Muscle layer of colon (tissue), 2 donors: ENCODE results near the gene ADNP.

Experiments
- H3K27ac ChIP-seq: one replicate; pipeline ENCODE4 v1.7.0; 2013; ENCODE audit warnings: low read depth, mild to moderate bottlenecking, low read length, moderate library complexity
- H3K27me3 ChIP-seq, 2 donors: one replicate each; pipeline ENCODE4 v1.7.0; 2013; ENCODE audit warnings: low read length in 2 of 2, mild to moderate bottlenecking in 2 of 2; ENCODE audit not compliant: insufficient read depth in 2 of 2, control insufficient read depth in 1 of 2
- H3K36me3 ChIP-seq: one replicate; pipeline ENCODE4 v1.7.0; 2013; ENCODE audit warnings: mild to moderate bottlenecking, low read length; ENCODE audit not compliant: insufficient read depth
- H3K4me1 ChIP-seq: one replicate; pipeline ENCODE4 v1.7.0; 2013; ENCODE audit warnings: mild to moderate bottlenecking, low read length; ENCODE audit not compliant: insufficient read depth
- H3K4me3 ChIP-seq, 2 donors: one replicate each; pipeline ENCODE4 v1.7.0; 2013; ENCODE audit warnings: low read length in 2 of 2, low read depth in 1 of 2, mild to moderate bottlenecking in 1 of 2, moderate library complexity in 1 of 2
- H3K9ac ChIP-seq: one replicate; pipeline ENCODE4 v1.7.0; 2013; ENCODE audit warnings: low read length
- H3K9me3 ChIP-seq: one replicate; pipeline ENCODE4 v1.7.0; 2013; ENCODE audit warnings: mild to moderate bottlenecking, low read length
- donor health status: abdominal sarcoma.
- donor health status: Adenocarcinoma of cecum.

ADNP gene

DNA sequence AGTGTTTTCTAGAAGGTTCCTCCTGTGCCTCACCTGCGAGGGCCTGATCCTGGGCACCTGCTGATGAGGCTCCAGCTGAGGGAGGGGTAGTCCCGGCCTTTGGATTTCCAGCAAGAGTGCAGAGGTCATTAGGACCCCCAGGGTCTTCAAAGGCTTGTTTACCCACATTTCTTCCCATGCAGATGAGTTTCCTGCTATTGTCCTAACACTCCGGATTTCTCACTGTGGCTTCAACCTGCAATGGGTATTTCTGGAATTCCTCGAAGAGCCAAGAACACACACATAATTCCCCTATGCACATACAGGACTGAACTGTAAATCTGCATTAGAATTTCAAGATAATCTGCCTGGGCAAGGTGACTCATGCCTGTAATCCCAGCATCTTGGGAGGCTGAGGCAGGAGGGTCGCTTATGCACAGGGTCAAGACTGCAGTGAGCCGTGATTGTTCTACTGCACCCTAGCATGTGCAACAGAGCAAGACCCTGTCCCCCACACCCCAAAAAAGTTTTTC is 53.9 kb downstream of the ADNP start:
- Histone ChIP-seq H3K4me1 (no peaks in the 10 kb centered on the region), H3K36me3 (no peaks in the 10 kb centered on the region), H3K27me3 (no peaks in the 10 kb centered on the region), H3K9me3 (no peaks in the 10 kb centered on the region), H3K4me3 (no peak overlapping the region), H3K9ac (no peak overlapping the region), H3K27ac (no peak overlapping the region)

DNA sequence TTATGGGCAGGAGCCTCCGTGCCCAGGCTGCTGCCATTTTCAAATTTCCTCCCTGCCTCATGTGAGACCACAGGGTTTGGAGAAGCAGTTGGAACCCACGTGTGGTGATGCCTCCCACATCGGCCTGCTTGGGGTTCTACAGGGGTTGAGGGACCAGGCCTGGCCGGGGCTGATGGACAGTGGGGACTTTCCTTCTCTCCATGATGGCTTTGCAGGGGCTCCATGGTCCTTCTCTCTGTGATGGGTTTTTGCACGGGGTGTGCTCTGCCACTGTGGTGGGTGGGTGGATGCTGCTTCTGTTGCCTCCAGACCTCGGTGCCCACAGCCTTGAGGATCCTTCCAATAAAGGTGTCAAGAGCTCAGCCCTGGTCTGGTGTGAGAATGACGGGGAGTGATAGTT is 54.4 kb downstream of the ADNP start:
- no peaks in the 10 kb centered on the region for H3K27me3 ChIP-seq
- no peak overlapping the region for H3K27ac ChIP-seq
- H3K9me3 ChIP-seq = no peaks in the 10 kb centered on the region
- no peaks in the 10 kb centered on the region for H3K4me1 ChIP-seq
- no peak overlapping the region for H3K9ac ChIP-seq
- no peaks in the 10 kb centered on the region for H3K36me3 ChIP-seq
- H3K4me3 ChIP-seq = no peak overlapping the region

DNA sequence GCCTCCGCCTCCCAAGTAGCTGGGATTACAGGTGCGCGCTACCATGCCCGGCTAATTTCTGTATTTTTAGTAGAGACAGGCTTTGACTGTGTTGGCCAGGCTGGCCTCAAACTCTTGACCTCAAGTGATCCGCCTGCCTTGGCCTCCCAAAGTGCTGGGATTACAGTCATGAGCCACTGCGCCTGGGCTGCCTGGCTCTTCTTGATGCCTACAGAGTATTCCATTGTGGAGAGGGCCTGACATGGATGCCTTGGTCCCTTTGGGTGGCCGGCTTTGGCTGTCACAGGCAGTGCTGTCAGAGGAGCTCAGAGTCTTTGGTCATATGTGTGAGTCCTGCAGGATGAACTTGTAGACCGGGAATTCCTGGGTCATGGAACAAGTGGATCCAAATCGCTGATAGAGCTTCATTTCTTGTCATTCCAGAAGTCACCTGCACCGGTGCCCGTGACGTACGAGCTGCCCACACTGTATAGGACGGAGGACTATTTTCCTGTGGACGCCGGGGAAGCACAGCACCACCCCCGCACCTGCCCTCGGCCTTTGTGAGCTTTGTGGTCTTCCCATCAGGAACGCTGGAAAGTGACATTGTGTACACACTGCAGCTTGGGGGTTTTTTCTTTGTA is 55.1 kb downstream of the ADNP start:
- H3K9ac ChIP-seq = no peak overlapping the region
- H3K27me3 ChIP-seq = no peaks in the 10 kb centered on the region
- no peaks in the 10 kb centered on the region for H3K9me3 ChIP-seq
- H3K36me3 ChIP-seq = no peaks in the 10 kb centered on the region
- no peak overlapping the region for H3K27ac ChIP-seq
- H3K4me1 ChIP-seq = no peaks in the 10 kb centered on the region
- H3K4me3 ChIP-seq = no peak overlapping the region

DNA sequence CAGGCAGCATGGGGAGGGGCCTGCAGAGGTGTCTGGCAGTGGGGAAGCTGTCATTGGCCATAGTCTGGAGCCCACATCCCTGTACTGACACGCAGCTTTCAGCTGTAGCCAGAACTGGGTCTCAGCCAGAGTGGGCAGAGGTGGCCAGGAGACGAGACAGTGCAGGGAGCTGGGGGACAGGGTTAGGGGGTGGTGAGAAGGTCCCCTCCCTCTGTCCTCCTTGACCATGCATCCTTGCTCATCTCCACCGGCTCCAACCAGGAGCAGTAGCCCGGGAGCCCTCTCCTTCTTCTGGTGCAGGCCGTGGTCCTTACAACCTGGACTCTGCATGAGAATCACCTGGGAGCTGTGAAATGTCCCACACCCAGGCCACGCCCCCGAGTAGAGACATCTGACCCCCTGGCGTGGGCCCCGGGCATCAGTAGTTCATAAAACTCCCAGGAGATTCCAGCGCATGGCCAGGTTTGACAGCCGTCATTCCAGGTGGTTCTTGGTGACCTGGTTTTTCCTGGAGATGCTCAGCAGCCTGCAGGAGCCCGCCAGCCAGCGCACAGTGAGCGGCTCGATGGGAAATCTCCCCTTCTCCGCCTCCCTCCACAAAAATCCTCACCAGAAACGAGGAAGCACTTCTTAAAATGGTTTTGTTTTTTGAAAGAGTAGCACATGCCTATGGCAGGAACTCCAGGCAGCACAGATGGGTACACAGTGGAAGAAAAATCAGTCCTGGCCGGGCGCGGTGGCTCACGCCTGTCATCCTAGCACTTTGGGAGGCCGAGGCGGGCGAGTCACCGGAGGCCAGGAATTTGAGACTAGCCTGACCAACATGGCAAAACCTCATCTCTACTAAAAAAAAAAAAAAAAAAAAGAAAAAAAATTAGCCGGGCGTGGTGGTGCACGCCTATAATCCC is 56.2 kb downstream of the ADNP start:
- Histone ChIP-seq H3K4me1 (no peaks in the 10 kb centered on the region), H3K4me3 (no peak overlapping the region), H3K27ac (no peak overlapping the region), H3K9me3 (no peaks in the 10 kb centered on the region), H3K27me3 (no peaks in the 10 kb centered on the region), H3K9ac (no peak overlapping the region), H3K36me3 (no peaks in the 10 kb centered on the region)

DNA sequence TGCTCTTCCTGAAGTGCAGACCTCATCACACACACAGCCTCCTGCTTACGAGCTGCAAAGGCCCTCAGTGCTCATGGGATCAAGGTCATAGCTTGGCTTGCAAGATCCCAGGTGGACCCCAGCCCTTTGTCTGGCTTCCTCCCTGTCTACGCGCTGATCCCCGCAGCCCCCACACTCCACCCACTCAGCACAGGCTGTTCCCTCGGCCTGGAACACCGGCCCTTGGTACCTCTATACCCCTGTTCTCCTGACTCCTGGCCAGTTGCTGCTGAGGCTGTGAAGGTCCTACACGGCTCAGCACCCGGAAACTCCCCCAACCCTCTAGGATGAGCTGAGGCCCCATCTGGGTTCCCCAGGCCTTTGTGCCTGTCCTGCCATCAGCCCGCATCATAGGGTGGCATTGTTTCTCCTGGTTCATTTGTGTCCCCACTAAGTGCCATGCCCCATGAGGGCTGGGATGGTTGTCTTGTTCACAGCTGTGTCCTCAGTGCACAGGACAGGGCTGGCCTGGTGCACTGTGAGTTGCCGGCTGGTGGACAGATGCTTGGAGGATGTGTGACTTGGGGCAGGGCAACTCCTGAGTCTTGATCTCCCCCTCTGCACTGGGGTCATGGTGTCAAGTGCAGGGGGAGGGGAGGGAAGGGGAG is 57.0 kb downstream of the ADNP start:
- H3K9ac ChIP-seq = no peak overlapping the region
- H3K9me3 ChIP-seq = no peaks in the 10 kb centered on the region
- H3K36me3 ChIP-seq = no peaks in the 10 kb centered on the region
- no peaks in the 10 kb centered on the region for H3K27me3 ChIP-seq
- H3K27ac ChIP-seq = no peak overlapping the region
- no peaks in the 10 kb centered on the region for H3K4me1 ChIP-seq
- no peak overlapping the region for H3K4me3 ChIP-seq

DNA sequence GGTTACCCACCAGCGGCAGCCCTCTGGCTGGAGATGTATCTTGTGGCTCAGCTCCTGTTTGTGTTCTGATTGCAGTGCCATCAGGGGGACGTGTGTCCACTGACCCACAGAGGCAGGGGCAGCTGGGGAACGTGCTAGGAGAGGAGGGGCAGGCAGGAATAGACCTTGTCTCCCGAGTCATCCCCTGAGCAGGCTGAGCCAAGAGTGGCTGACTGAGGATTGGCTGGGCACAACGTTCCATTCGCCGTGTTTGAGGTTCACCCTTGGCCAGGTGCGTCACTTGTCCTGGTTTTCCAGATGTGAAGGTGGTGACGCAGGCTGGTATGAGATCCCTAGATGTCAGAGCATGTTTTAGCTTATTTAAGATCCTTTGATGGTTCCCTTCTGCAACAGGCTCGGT is 57.7 kb downstream of the ADNP start:
- Histone ChIP-seq H3K36me3 (no peaks in the 10 kb centered on the region), H3K9ac (no peak overlapping the region), H3K4me3 (no peak overlapping the region), H3K27ac (no peak overlapping the region), H3K4me1 (no peaks in the 10 kb centered on the region), H3K27me3 (no peaks in the 10 kb centered on the region), H3K9me3 (no peaks in the 10 kb centered on the region)

GRCh38 chr20:50872560-50873425 is 58.4 kb downstream of the ADNP start:
- Histone ChIP-seq H3K4me1 (no peaks in the 10 kb centered on the region), H3K9me3 (no peaks in the 10 kb centered on the region), H3K9ac (no peak overlapping the region), H3K4me3 (no peak overlapping the region), H3K27ac (no peak overlapping the region), H3K36me3 (no peaks in the 10 kb centered on the region), H3K27me3 (no peaks in the 10 kb centered on the region)

DNA sequence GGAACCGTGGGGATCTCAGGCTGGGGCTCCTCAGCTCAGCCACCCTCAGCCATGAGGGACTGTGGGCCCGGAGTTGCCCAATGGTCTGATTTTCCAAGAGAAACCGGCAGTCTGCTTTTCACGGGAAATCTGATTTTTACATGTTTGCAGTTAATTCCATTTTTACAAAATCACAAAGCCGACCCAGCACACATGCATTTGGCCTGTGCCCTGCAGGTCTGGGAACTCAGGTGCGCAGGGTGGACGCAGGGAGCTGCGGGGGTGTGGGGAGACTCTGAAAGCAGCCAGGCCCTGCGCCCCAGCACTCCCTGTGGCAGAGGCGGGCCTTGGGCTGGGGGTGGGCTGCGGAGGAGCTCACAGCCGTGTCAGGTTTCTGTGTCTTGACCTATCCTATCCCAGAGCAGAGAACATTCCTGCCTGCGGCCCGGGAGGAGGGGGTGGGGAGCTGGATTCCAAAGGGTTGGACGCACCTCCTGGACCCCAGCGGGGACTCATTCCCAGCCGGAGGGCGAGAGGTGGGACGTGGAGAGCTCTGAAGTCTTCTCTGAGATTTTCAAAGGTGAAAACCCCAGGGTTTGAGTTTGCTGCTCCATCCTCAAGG is 60.6 kb downstream of the ADNP start:
- no peaks in the 10 kb centered on the region for H3K27me3 ChIP-seq
- H3K4me3 ChIP-seq = no peak overlapping the region
- H3K9me3 ChIP-seq = no peaks in the 10 kb centered on the region
- H3K9ac ChIP-seq = no peak overlapping the region
- H3K27ac ChIP-seq = no peak overlapping the region
- H3K4me1 ChIP-seq = no peaks in the 10 kb centered on the region
- no peaks in the 10 kb centered on the region for H3K36me3 ChIP-seq

GRCh38 chr20:50868509-50869495 is 62.4 kb downstream of the ADNP start:
- H3K36me3 ChIP-seq = no peaks in the 10 kb centered on the region
- H3K4me1 ChIP-seq = no peaks in the 10 kb centered on the region
- H3K9ac ChIP-seq = no peak overlapping the region
- no peak overlapping the region for H3K27ac ChIP-seq
- no peaks in the 10 kb centered on the region for H3K27me3 ChIP-seq
- no peak overlapping the region for H3K4me3 ChIP-seq
- H3K9me3 ChIP-seq = no peaks in the 10 kb centered on the region

GRCh38 chr20:50867805-50868204 is 63.4 kb downstream of the ADNP start:
- no peak overlapping the region for H3K4me3 ChIP-seq
- no peak overlapping the region for H3K9ac ChIP-seq
- H3K4me1 ChIP-seq = no peaks in the 10 kb centered on the region
- no peaks in the 10 kb centered on the region for H3K36me3 ChIP-seq
- no peaks in the 10 kb centered on the region for H3K9me3 ChIP-seq
- no peak overlapping the region for H3K27ac ChIP-seq
- H3K27me3 ChIP-seq = no peaks in the 10 kb centered on the region
